HG03432 (cell line): ENCODE measurements around the gene CASQ2.

Experiments used
- ATAC-seq: cut with Tn5 transposase; IDR thresholded peaks from one replicate; pipeline ENCODE4 v1.9.1; 2021; ENCODE audit warnings: mild to moderate bottlenecking, moderate library complexity; ENCODE audit not compliant: unreplicated experiment

Gene CASQ2

GRCh38 chr1:115669002-115669673 is 99.4 kb downstream of the CASQ2 start:
- ATAC-seq = no peak

GRCh38 chr1:115668579-115668978 is 99.9 kb downstream of the CASQ2 start:
- ATAC-seq = no peak

GRCh38 chr1:115666702-115667101 is 101.8 kb downstream of the CASQ2 start:
- no peak for ATAC-seq

- no peak for ATAC-seq
Measured at GRCh38 chr1:115666206-115666605, 102.3 kb downstream of the CASQ2 start.

- ATAC-seq = no peak
Measured at GRCh38 chr1:115665319-115666096, 103.0 kb downstream of the CASQ2 start.

GRCh38 chr1:115661157-115661556 is 107.4 kb downstream of the CASQ2 start:
- no peak for ATAC-seq

- ATAC-seq = no peak
Measured at GRCh38 chr1:115660151-115660550, 108.4 kb downstream of the CASQ2 start.

GRCh38 chr1:115658646-115659045 is 109.9 kb downstream of the CASQ2 start:
- no peak for ATAC-seq

GRCh38 chr1:115656461-115657077 is 111.9 kb downstream of the CASQ2 start:
- no peak for ATAC-seq

GRCh38 chr1:115655916-115656315 is 112.6 kb downstream of the CASQ2 start:
- ATAC-seq = no peak

- ATAC-seq = no peak
Measured at GRCh38 chr1:115655306-115655663, 113.2 kb downstream of the CASQ2 start.

- ATAC-seq = no peak
Measured at GRCh38 chr1:115654663-115655305, 113.7 kb downstream of the CASQ2 start.

- ATAC-seq = no peak
Measured at GRCh38 chr1:115654125-115654524, 114.4 kb downstream of the CASQ2 start.

GRCh38 chr1:115652236-115652788 is 116.2 kb downstream of the CASQ2 start:
- no peak for ATAC-seq

- no peak for ATAC-seq
Measured at GRCh38 chr1:115651391-115651790, 117.1 kb downstream of the CASQ2 start.

GRCh38 chr1:115650961-115651360 is 117.6 kb downstream of the CASQ2 start:
- no peak for ATAC-seq
